ENCODE data around the gene FAM20A.
"Not testable (repeated sequence)": the region's sequence is repeated elsewhere in the genome, so short reads cannot be mapped to it uniquely, and the experiment has no call there.

FAM20A gene

DNA sequence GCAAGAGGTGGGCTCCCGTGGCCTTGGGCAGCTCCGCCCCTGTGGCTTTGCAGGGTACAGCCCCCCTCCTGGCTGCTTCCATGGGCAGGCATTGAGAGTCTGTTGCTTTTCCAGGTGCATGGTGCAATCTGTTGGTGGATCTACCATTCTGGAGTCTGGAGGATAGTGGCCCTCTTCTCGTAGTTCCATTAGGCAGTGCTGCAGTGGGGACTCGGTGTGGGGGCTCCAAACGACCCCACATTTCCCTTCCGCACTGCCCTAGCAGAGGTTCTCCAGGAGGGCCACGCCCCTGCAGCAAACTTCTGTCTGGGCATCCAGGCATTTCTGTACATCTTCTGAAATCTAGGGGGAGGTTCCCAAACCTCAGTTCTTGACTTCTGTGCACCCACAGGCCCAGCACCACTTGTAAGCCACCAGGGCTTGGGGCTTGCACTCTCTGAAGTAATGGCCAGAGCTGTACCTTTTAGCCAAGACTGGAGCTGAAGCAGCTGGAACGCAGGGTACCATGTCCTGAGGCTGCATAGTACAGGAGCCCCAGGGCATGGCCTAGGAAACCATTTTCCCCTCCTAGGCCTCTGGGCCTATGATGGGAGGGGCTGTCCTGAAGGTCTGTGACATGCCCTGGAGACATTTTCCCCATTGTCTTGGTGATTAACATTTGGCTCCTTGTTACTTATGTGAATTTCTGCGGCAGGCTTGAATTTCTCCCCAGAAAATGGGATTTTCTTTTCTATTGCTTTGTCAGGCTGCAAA, 82.9 kb downstream of the FAM20A start:
- DNase-seq (ENCODE audit: low read depth) = no peak
- H3K4me3 ChIP-seq (ENCODE audit: low read depth, low read length) = no peak overlapping the region

DNA sequence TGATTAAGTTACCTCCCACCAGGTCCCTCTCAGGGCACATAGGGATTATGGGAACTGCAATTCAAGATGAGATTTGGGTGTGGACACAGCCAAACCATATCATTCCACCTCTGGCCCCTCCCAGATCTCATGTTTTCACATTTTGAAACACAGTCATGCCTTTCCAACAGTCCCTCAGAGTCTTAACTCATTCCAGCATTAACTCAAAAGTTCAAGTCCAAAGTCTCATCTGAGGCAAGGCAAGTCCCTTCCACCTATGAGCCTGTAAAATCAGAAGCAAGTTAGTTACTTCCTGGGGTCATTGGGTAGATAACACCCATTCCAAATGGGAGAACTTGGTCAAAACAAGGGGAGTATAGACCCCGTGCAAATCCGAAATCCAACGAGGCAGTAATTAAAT, 83.6 kb downstream of the FAM20A start:
- DNase-seq (ENCODE audit: low read depth); H3K4me3 ChIP-seq (ENCODE audit: low read depth, low read length): not testable (repeated sequence)

More for the DNA sequence above, 82.9 kb downstream of the FAM20A start:
- TF ChIP-seq CTCF (IDR thresholded peaks at IDR 0.05; ENCODE audit: control insufficient read depth, extremely low read depth, insufficient read depth) = no peak

- TF ChIP-seq CTCF (IDR thresholded peaks at IDR 0.05; ENCODE audit: control insufficient read depth, extremely low read depth, insufficient read depth) = no peak
- DNase-seq (ENCODE audit: low read depth) = no peak
Observed at GRCh38 chr17:68516732-68517131, 84.4 kb downstream of the FAM20A start.

DNA sequence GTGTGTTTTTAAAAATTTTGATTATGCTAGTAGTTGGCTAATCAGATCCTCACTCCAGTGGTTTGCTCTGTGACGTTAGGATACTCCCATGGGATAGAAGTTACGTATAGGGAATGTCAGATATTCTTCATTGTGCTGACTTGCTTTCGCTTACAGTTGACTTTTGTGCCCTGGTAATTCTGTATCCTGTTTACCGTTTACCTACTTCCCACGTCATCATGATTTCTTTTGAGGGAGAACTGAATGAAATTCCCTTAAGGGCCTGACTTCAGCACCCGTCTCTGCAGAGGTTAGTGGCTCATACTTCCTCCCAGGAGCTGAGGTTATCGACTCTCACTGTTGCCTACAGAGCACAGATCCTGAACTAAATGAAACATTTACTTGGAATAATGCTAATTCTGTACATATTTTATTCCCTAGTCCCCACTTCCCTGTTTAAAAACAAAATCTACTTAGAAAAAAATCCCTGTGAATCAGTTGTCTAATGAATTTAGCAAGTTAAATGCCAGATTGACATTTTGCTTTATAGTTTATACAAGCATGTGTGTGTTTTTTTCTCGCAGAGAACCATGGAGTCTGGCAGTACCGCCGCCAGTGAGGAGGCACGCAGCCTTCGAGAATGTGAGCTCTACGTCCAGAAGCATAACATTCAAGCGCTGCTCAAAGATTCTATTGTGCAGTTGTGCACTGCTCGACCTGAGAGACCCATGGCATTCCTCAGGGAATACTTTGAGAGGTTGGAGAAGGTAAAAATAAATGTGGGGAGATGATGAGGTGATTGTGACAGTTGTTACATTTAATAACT, 86.1 kb downstream of the FAM20A start:
- TF ChIP-seq CTCF (IDR thresholded peaks at IDR 0.05; ENCODE audit: control insufficient read depth, extremely low read depth, insufficient read depth) = no peak
- no peak for DNase-seq (ENCODE audit: low read depth)
- H3K4me3 ChIP-seq (ENCODE audit: low read depth, low read length) = no peak overlapping the region

More at GRCh38 chr17:68516732-68517131, 84.4 kb downstream of the FAM20A start:
- no peak overlapping the region for H3K4me3 ChIP-seq (ENCODE audit: low read depth, low read length)

DNA sequence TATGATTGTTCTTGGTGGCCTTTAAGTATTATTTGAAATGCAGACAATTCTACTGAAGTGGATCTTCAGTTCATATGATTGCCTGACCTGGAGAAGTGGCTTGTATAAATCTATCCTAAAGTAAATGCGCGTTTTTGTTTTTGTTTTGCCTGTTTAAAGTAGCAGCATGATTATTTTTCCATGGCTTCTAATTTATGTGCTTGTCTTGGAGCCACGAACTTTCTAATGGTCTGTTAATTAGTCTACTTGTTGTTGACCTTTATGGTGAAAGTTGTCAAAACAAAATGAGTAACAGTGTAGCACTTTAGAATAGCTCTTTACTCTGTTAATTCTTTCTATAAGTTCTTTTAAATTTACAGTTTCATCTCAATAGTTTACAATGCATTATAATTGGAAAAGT, 87.2 kb downstream of the FAM20A start:
- TF ChIP-seq CTCF (IDR thresholded peaks at IDR 0.05; ENCODE audit: control insufficient read depth, extremely low read depth, insufficient read depth) = no peak
- H3K4me3 ChIP-seq (ENCODE audit: low read depth, low read length) = peak overlapping the region; percentile 82
- no peak for DNase-seq (ENCODE audit: low read depth)

GRCh38 chr17:68512960-68513474, 88.2 kb downstream of the FAM20A start:
- H3K4me3 ChIP-seq (ENCODE audit: low read depth, low read length) = peak overlapping the region; percentile 82
- no peak for DNase-seq (ENCODE audit: low read depth)
- TF ChIP-seq CTCF (IDR thresholded peaks at IDR 0.05; ENCODE audit: control insufficient read depth, extremely low read depth, insufficient read depth) = no peak

- TF ChIP-seq CTCF (IDR thresholded peaks at IDR 0.05; ENCODE audit: control insufficient read depth, extremely low read depth, insufficient read depth) = no peak
- DNase-seq (ENCODE audit: low read depth) = peak; percentile 74
- peak within 1 kb of the TSS; percentile 82 for H3K4me3 ChIP-seq (ENCODE audit: low read depth, low read length)
Observed at GRCh38 chr17:68512247-68512959, 88.8 kb downstream of the FAM20A start, which contains the start of gene PRKAR1A. TSS of gene PRKAR1A (plus strand) at chr17:68512430. CDS start at chr17:68515400, 2,970 bp downstream.

Measured in LNCaP clone FGC (cell line).